CD14-positive monocyte (primary cell): ENCODE measurements around the gene PTH2R. TPM values are rescaled to one million over a fixed set of nuclear protein-coding genes. Genes with fewer than 3 reads are reported as not detected.

ENCODE experiments used
- DNase-seq, 3 donors: peaks; one replicate each; pipeline ENCODE4 v3.0.0-alpha.2; 2011 to 2022
- H2AFZ ChIP-seq: 2 replicates; pipeline ENCODE4 v1.6.0; 2012; ENCODE audit warnings: mild to moderate bottlenecking, low read depth, low read length, inconsistent platforms; ENCODE audit not compliant: insufficient read depth, poor library complexity, severe bottlenecking
- H3K27ac ChIP-seq, 2 donors: 1 replicate in 1 of 2; 2 replicates in 1 of 2; pipeline ENCODE4 v1.5.1; 2012 to 2013; ENCODE audit warnings: low read length in 2 of 2, control low read depth in 1 of 2, inconsistent platforms in 1 of 2, low read depth in 1 of 2, mild to moderate bottlenecking in 1 of 2
- H3K27me3 ChIP-seq, 2 donors: one replicate each; pipeline versions ENCODE4 v1.6.0 to v1.6.1; 2011 to 2013; ENCODE audit warnings: low read length in 2 of 2; ENCODE audit not compliant: control insufficient read depth in 2 of 2, insufficient read depth in 2 of 2
- H3K36me3 ChIP-seq, 2 donors: replicated peaks in 1 of 2; 1 replicate in 1 of 2; 2 replicates in 1 of 2; pipeline versions ENCODE4 v1.5.1 to v1.6.1; 2012 to 2013; ENCODE audit warnings: low read length in 2 of 2, control low read depth in 1 of 2, inconsistent platforms in 1 of 2, mild to moderate bottlenecking in 1 of 2; ENCODE audit not compliant: insufficient read depth in 2 of 2, control insufficient read depth in 1 of 2
- H3K4me1 ChIP-seq, 2 donors: 1 replicate in 1 of 2; 2 replicates in 1 of 2; pipeline versions ENCODE4 v1.5.1 to v1.6.1; 2012 to 2013; ENCODE audit warnings: low read length in 2 of 2, control low read depth in 1 of 2, inconsistent platforms in 1 of 2, mild to moderate bottlenecking in 1 of 2, moderate library complexity in 1 of 2; ENCODE audit not compliant: insufficient read depth in 2 of 2, control insufficient read depth in 1 of 2
- H3K4me2 ChIP-seq: replicated peaks from 2 replicates; pipeline ENCODE3; 2012; ENCODE audit warnings: low read length, moderate library complexity, mild to moderate bottlenecking; ENCODE audit not compliant: poor library complexity, severe bottlenecking; ENCODE audit errors: extremely low read depth
- H3K4me3 ChIP-seq, 3 experiments: fragments of 200-600 bp in 1 of 3; sonication (generic) in 1 of 3; replicated peaks in 1 of 3; 1 replicate in 2 of 3; 2 replicates in 1 of 3; pipeline ENCODE4 v1.5.1; 2011 to 2013; ENCODE audit warnings: low read length in 3 of 3, mild to moderate bottlenecking in 3 of 3, control low read depth in 2 of 3, low read depth in 2 of 3, inconsistent platforms in 1 of 3, moderate library complexity in 1 of 3
- H3K79me2 ChIP-seq: 2 replicates; pipeline ENCODE4 v1.6.0; 2012; ENCODE audit warnings: mild to moderate bottlenecking, control low read depth, inconsistent platforms, low read length, moderate library complexity; ENCODE audit not compliant: insufficient read depth
- H3K9ac ChIP-seq: 2 replicates; pipeline ENCODE4 v1.6.0; 2017; ENCODE audit warnings: low read length, mild to moderate bottlenecking; ENCODE audit not compliant: insufficient read depth, poor library complexity, severe bottlenecking
- H3K9me3 ChIP-seq, 2 donors: replicated peaks in 1 of 2; 1 replicate in 1 of 2; 2 replicates in 1 of 2; pipeline versions ENCODE4 v1.5.1 to v1.6.1; 2012 to 2013; ENCODE audit warnings: low read length in 2 of 2, control low read depth in 1 of 2; ENCODE audit not compliant: control insufficient read depth in 1 of 2, insufficient read depth in 1 of 2
- H4K20me1 ChIP-seq: 2 replicates; pipeline ENCODE4 v1.6.0; 2012; ENCODE audit warnings: mild to moderate bottlenecking, low read length, control low read depth, moderate library complexity; ENCODE audit not compliant: insufficient read depth
- H3K27ac Mint-ChIP-seq, 7 donors: one replicate each; pipeline ENCODE4 v1.8.0; 2020; ENCODE audit warnings: mild to moderate bottlenecking in 7 of 7, mixed read lengths in 7 of 7, moderate library complexity in 6 of 7, inconsistent platforms in 2 of 7
- H3K27me3 Mint-ChIP-seq, 3 donors: one replicate each; pipeline ENCODE4 v1.8.0; 2021 to 2022; ENCODE audit warnings: low read depth in 3 of 3, mild to moderate bottlenecking in 3 of 3, mixed read lengths in 3 of 3, moderate library complexity in 3 of 3, inconsistent platforms in 1 of 3
- H3K36me3 Mint-ChIP-seq, 2 donors: one replicate each; pipeline ENCODE4 v1.8.0; 2020; ENCODE audit warnings: mixed read lengths in 2 of 2, inconsistent platforms in 1 of 2, mild to moderate bottlenecking in 1 of 2
- H3K4me1 Mint-ChIP-seq: one replicate; pipeline ENCODE4 v1.8.0; 2020; ENCODE audit warnings: mild to moderate bottlenecking, mixed read lengths
- H3K4me3 Mint-ChIP-seq, 2 donors: one replicate each; pipeline ENCODE4 v1.8.0; 2020; ENCODE audit warnings: mild to moderate bottlenecking in 2 of 2, mixed read lengths in 2 of 2, moderate library complexity in 1 of 2
- H3K9me3 Mint-ChIP-seq, 7 donors: one replicate each; pipeline ENCODE4 v1.8.0; 2020 to 2022; ENCODE audit warnings: mixed read lengths in 7 of 7, mild to moderate bottlenecking in 6 of 7, moderate library complexity in 6 of 7, inconsistent platforms in 2 of 7
- WGBS: methylation state at CpG from one replicate; pipeline ENCODE4 v1.1.5; 2013; ENCODE audit warnings: missing lambda C conversion rate; ENCODE audit not compliant: insufficient coverage; 5-methylcytosine and 5-hydroxymethylcytosine counted together
- intact Hi-C, 2 donors: fragments of 100-400 bp; cut with micrococcal nuclease; formaldehyde crosslinking; loops; one replicate each; pipeline versions ENCODE4 v1.15.0 to v1.15.1; 2023
- polyA plus RNA-seq, 3 donors: library from polyadenylated mRNA; depleted of rRNA in 1 of 3; unstranded in 2 of 3; stranded (reverse) in 1 of 3; fragments of 300-500 nt in 2 of 3; fragments of >200 nt in 1 of 3; fragmentation: Illumina TruSeq in 2 of 3; gene quantifications; 1 replicate in 2 of 3; 2 replicates in 1 of 3; pipeline ENCODE4 v1.2.3, GENCODE V29; 2012 to 2021
- TF ChIP-seq, protein P1 (sequence below): fragments of 200-600 bp; IDR thresholded peaks from one replicate; pipeline ENCODE4 v1.8.0; 2022; ENCODE audit warnings: antibody characterized with exemption, mild to moderate bottlenecking

PTH2R gene
- polyA plus RNA-seq, 3 donors = 0.07 to 0.12 (median 0.11) TPM

DNA sequence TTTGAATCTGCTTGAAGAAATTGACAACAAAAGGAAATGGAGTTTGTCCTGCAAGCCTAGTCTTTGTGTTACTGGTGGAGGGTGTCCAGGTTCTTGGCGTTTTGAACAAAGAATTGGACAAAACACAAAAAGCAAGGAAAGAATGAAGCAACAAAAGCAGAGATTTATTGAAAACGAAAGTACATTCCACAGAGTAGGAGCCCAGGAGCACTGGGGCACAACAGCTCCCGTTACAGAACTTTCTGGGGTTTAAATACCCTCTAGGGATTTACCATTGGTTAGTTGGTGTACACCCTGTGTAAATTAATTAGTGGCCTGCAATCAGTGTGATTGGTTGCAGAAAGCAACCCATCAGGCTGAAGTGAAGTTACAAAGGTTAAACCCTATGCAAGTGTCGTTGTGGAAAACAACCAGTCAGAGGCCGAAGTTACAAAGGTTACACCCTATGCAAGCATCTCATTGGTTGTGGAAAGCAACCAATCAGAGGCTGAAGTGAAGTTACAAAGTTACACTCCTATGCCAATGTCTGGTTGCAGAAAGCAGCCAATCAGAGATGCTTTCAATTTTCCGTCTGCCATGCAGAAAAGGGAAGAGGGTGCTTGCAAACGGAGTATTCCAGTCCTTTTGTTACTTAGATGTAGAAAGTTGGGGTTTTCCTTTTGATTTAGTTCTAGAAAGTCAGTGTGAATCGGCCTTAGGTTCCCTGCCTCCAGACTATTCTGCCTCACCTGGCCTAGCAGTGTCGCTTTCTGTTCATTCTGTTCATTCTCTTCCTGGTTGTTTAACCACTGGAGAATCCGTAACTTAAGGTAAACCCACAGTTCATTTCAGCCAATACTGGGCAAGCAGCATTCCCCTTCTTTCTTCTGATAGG is 47.6 kb upstream of the PTH2R start:
- Histone ChIP-seq H3K27me3 (no peaks in the 10 kb centered on the region), H3K4me2 (peak overlapping the region; percentile 38), H2AFZ (no peak overlapping the region), H3K4me1 (no peaks in the 10 kb centered on the region), H4K20me1 (no peaks in the 10 kb centered on the region), H3K9me3 (peaks cover 0 to 16% of the 10 kb centered on the region in 2 donors), H3K27ac (no peak overlapping the region), H3K36me3 (peaks cover 35 to 50% of the 10 kb centered on the region in 2 donors), H3K79me2 (no peaks in the 10 kb centered on the region), H3K9ac (no peak overlapping the region), H3K4me3 (peak overlapping the region; percentile 40 to 65 (median 57))
- H3K36me3 Mint-ChIP-seq = peaks cover 31 to 43% of the 10 kb centered on the region in 2 donors
- peak overlapping the region; percentile 80 to 86 for H3K4me3 Mint-ChIP-seq
- DNase-seq = peak in 2 of 3 donors; percentile 35 to 55
- peaks cover 2% of the 10 kb centered on the region for H3K4me1 Mint-ChIP-seq
- TF ChIP-seq, protein P1, sequence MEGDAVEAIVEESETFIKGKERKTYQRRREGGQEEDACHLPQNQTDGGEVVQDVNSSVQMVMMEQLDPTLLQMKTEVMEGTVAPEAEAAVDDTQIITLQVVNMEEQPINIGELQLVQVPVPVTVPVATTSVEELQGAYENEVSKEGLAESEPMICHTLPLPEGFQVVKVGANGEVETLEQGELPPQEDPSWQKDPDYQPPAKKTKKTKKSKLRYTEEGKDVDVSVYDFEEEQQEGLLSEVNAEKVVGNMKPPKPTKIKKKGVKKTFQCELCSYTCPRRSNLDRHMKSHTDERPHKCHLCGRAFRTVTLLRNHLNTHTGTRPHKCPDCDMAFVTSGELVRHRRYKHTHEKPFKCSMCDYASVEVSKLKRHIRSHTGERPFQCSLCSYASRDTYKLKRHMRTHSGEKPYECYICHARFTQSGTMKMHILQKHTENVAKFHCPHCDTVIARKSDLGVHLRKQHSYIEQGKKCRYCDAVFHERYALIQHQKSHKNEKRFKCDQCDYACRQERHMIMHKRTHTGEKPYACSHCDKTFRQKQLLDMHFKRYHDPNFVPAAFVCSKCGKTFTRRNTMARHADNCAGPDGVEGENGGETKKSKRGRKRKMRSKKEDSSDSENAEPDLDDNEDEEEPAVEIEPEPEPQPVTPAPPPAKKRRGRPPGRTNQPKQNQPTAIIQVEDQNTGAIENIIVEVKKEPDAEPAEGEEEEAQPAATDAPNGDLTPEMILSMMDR = no peak
- peak overlapping the region in 5 of 7 donors; percentile 4 to 86 (median 24) for H3K27ac Mint-ChIP-seq
- 80% methylated on average over 7 of the region's 10 CpGs for WGBS
- peaks cover 0 to 2% (median 0%) of the 10 kb centered on the region in 3 donors for H3K27me3 Mint-ChIP-seq
- peaks cover 0 to 16% (median 7%) of the 10 kb centered on the region in 7 donors for H3K9me3 Mint-ChIP-seq
- intact Hi-C loops = no loop called here

DNA sequence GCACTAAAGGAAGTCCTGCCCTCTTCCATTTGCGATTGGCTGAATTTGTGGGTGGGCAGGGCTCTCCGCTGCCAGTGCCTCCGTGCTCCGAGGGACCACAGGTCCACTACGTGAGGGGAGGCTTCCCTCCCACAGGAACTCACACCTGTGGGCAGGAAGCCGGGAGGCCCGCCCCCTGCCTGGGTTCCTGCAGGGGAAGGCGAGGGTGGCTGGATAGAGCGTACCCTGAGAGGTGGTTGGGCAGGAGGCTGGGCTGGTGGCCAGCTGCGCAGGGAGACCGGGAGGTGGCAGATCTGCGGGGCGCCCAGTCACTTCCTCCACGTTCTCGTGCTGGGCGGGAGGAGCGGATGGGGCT is 47.0 kb upstream of the PTH2R start:
- Mint-ChIP-seq H3K27ac (peak overlapping the region in 4 of 7 donors; percentile 24 to 43 (median 35)), H3K4me3 (peak overlapping the region; percentile 80 to 86), H3K36me3 (peaks cover 25 to 37% of the 10 kb centered on the region in 2 donors), H3K9me3 (peaks cover 0 to 16% (median 11%) of the 10 kb centered on the region in 7 donors), H3K4me1 (peaks cover 2% of the 10 kb centered on the region), H3K27me3 (peaks cover 0 to 2% (median 0%) of the 10 kb centered on the region in 3 donors)
- no peaks in the 10 kb centered on the region for H3K79me2 ChIP-seq
- no peaks in the 10 kb centered on the region for H3K27me3 ChIP-seq
- TF ChIP-seq, protein P1 = no peak
- DNase-seq = peak; percentile 12 to 34 (median 14)
- no peak overlapping the region for H3K9ac ChIP-seq
- intact Hi-C loops = no loop called here
- H3K27ac ChIP-seq = peak overlapping the region in 1 of 2 donors; percentile 18
- peak overlapping the region; percentile 38 for H3K4me2 ChIP-seq
- 55% methylated on average over 10 of the region's 17 CpGs for WGBS
- peaks cover 0 to 16% of the 10 kb centered on the region in 2 donors for H3K9me3 ChIP-seq
- no peaks in the 10 kb centered on the region for H4K20me1 ChIP-seq
- peak overlapping the region; percentile 40 to 65 (median 57) for H3K4me3 ChIP-seq
- no peak overlapping the region for H2AFZ ChIP-seq
- H3K4me1 ChIP-seq = no peaks in the 10 kb centered on the region
- H3K36me3 ChIP-seq = peaks cover 29 to 44% of the 10 kb centered on the region in 2 donors
